ENCODE data around the gene CZIB. TPM values are rescaled to one million over a fixed set of nuclear protein-coding genes. Genes with fewer than 3 reads are reported as not detected.

The CZIB gene
- total RNA-seq, 4 donors from 2014 or later = 49.2 to 67.7 (median 64.7) TPM

GRCh38 chr1:53257454-53258081 lies 37.1 kb upstream of the CZIB start:
- TF ChIP-seq POLR2A (IDR thresholded peaks at IDR 0.05) = no peak
- TF ChIP-seq EP300 (IDR thresholded peaks at IDR 0.05) = no peak
- TF ChIP-seq, protein P1, sequence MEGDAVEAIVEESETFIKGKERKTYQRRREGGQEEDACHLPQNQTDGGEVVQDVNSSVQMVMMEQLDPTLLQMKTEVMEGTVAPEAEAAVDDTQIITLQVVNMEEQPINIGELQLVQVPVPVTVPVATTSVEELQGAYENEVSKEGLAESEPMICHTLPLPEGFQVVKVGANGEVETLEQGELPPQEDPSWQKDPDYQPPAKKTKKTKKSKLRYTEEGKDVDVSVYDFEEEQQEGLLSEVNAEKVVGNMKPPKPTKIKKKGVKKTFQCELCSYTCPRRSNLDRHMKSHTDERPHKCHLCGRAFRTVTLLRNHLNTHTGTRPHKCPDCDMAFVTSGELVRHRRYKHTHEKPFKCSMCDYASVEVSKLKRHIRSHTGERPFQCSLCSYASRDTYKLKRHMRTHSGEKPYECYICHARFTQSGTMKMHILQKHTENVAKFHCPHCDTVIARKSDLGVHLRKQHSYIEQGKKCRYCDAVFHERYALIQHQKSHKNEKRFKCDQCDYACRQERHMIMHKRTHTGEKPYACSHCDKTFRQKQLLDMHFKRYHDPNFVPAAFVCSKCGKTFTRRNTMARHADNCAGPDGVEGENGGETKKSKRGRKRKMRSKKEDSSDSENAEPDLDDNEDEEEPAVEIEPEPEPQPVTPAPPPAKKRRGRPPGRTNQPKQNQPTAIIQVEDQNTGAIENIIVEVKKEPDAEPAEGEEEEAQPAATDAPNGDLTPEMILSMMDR (IDR thresholded peaks at IDR 0.05) = no peak
- Histone ChIP-seq H3K4me3 (no peak overlapping the region), H3K4me1 (no peaks in the 10 kb centered on the region), H3K27ac (no peak overlapping the region), H3K27me3 (no peaks in the 10 kb centered on the region), H3K36me3 (peaks cover 0 to 26% (median 0%) of the 10 kb centered on the region in 3 donors), H3K9me3 (no peaks in the 10 kb centered on the region)
- DNase-seq (ENCODE audit: low spot score in 2 of 2) = no peak
- WGBS, 2 donors = 94 to 95% methylated on average over 5 of the region's 5 CpGs

GRCh38 chr1:53256511-53257453 lies 36.3 kb upstream of the CZIB start:
- no peak overlapping the region for H3K4me3 ChIP-seq
- H3K9me3 ChIP-seq = no peaks in the 10 kb centered on the region
- no peaks in the 10 kb centered on the region for H3K4me1 ChIP-seq
- no peak for DNase-seq (ENCODE audit: low spot score in 2 of 2)
- TF ChIP-seq EP300 (IDR thresholded peaks at IDR 0.05) = no peak
- TF ChIP-seq POLR2A (IDR thresholded peaks at IDR 0.05) = no peak
- TF ChIP-seq, protein P1 (IDR thresholded peaks at IDR 0.05) = no peak
- no peak overlapping the region for H3K27ac ChIP-seq
- H3K36me3 ChIP-seq = peaks cover 0 to 19% (median 0%) of the 10 kb centered on the region in 3 donors
- H3K27me3 ChIP-seq = no peaks in the 10 kb centered on the region
- 95 to 96% methylated on average over 11 of the region's 11 CpGs for WGBS, 2 donors

GRCh38 chr1:53255031-53255430 lies 34.6 kb upstream of the CZIB start:
- TF ChIP-seq POLR2A (IDR thresholded peaks at IDR 0.05) (no peak), EP300 (IDR thresholded peaks at IDR 0.05) (no peak)
- TF ChIP-seq, protein P1 (IDR thresholded peaks at IDR 0.05) = no peak
- no peaks in the 10 kb centered on the region for H3K4me1 ChIP-seq
- H3K27me3 ChIP-seq = no peaks in the 10 kb centered on the region
- H3K9me3 ChIP-seq = no peaks in the 10 kb centered on the region
- 92 to 96% methylated on average over 4 of the region's 4 CpGs for WGBS, 2 donors
- H3K4me3 ChIP-seq = no peak overlapping the region
- no peak overlapping the region for H3K27ac ChIP-seq
- peaks cover 0 to 17% (median 0%) of the 10 kb centered on the region in 3 donors for H3K36me3 ChIP-seq
- DNase-seq (ENCODE audit: low spot score in 2 of 2) = no peak

- H3K4me1 ChIP-seq = no peaks in the 10 kb centered on the region
- H3K36me3 ChIP-seq = peaks cover 0 to 14% (median 0%) of the 10 kb centered on the region in 3 donors
- no peak for DNase-seq (ENCODE audit: low spot score in 2 of 2)
- H3K27me3 ChIP-seq = no peaks in the 10 kb centered on the region
- H3K27ac ChIP-seq = no peak overlapping the region
- no peak overlapping the region for H3K4me3 ChIP-seq
- H3K9me3 ChIP-seq = no peaks in the 10 kb centered on the region
- WGBS, 2 donors = 73 to 77% methylated on average over 4 of the region's 4 CpGs
- TF ChIP-seq, protein P1 (IDR thresholded peaks at IDR 0.05) = no peak
- TF ChIP-seq POLR2A (IDR thresholded peaks at IDR 0.05) = no peak
- no peak for TF ChIP-seq EP300 (IDR thresholded peaks at IDR 0.05)
These were observed 33.7 kb upstream of the CZIB start for GRCh38 chr1:53254011-53254640.

All from tibial nerve (tissue), 4 donors.